GM10266 (cell line): ENCODE measurements around the gene MRPS34.

ENCODE experiments used
- DNase-seq: peaks from one replicate; pipeline ENCODE4 v3.0.0; 2012; ENCODE audit errors: extremely low spot score
- CTCF ChIP-seq: IDR thresholded peaks from 2 replicates; pipeline ENCODE4 v1.5.1; 2012; ENCODE audit warnings: mild to moderate bottlenecking, low read depth; ENCODE audit not compliant: control insufficient read depth, insufficient read depth; ENCODE audit errors: missing control alignments

MRPS34 gene

DNA sequence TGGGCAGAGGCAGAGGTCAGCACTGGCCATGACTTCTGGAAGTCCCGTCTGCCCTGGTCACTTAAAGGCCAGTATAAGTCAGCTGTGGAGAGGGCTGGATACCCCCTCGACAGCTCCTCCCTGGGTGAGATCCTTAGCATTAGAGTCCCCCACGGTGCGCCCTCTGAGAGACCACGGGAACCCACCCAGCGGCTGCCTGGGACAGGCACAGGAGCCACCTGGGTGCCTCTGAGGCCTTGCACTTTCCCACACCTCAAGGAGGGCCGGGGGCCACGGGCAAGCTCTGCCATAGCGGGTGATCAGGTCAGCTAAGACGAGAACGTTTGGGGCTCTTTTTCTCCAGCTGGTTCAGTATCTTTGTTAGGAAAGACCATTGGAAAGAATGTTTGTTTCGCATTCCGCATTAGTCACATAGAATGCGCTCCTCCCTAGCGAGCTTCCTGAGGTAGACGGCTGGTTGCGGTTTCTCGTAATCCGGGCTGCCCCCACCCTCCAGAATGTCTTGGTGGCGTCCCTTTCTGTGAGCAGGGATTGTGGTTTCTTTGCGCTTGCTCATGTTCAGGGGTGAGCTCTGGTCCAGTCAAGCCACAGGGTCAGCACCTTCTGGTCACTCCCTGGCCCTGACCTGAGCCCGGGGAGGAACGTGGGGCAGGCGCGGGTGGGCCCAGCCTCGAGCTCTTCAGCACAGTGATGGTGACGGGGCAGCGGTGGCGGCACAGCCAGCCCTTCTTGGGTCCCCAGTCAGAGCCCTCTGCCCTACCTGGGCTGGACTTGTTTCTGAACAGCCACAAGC is 26.8 kb downstream of the MRPS34 start:
- no peak for DNase-seq
- TF ChIP-seq CTCF, result no peak

DNA sequence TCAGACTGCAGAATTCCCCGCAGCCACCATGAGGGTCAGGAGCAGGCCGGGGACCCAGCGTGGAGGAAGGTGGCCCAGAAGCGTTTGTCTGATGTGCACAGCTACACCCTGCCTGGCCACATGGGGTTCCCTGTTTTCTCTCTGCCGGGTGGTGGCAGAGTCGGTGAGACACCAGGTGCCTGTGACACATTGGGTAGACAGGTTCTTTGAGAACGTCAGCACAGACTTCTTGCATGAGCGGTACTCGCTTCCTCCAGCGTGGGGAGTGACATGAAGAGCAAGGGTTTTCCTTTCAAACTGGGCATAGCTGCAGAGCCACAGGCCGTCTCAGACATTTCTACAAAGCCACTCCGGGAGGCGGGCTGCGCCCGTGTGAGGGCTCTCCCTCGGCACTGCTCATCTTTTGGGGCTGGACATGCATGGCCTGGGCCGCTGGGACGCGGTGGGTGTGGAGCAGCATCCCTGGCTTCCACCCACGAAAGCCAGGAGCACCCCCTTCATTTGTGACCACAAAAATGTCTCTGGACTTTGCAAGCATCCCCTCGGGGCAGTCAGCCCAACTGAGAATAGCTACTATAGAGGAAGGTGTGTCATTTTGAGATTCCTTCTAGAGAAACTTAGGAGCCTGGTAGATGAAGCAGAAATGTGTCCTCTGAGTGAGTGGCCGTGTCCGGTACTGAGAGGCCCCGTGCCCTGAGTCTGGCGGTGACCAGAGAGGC is 27.6 kb downstream of the MRPS34 start:
- DNase-seq, result no peak
- TF ChIP-seq CTCF, result no peak

GRCh38 chr16:1744338-1744840 is 28.5 kb downstream of the MRPS34 start:
- TF ChIP-seq CTCF, result no peak
- DNase-seq, result no peak

GRCh38 chr16:1743376-1744337 is 29.3 kb downstream of the MRPS34 start:
- TF ChIP-seq CTCF, result no peak
- no peak for DNase-seq

GRCh38 chr16:1741553-1742165 is 31.3 kb downstream of the MRPS34 start:
- TF ChIP-seq CTCF, result no peak
- no peak for DNase-seq

DNA sequence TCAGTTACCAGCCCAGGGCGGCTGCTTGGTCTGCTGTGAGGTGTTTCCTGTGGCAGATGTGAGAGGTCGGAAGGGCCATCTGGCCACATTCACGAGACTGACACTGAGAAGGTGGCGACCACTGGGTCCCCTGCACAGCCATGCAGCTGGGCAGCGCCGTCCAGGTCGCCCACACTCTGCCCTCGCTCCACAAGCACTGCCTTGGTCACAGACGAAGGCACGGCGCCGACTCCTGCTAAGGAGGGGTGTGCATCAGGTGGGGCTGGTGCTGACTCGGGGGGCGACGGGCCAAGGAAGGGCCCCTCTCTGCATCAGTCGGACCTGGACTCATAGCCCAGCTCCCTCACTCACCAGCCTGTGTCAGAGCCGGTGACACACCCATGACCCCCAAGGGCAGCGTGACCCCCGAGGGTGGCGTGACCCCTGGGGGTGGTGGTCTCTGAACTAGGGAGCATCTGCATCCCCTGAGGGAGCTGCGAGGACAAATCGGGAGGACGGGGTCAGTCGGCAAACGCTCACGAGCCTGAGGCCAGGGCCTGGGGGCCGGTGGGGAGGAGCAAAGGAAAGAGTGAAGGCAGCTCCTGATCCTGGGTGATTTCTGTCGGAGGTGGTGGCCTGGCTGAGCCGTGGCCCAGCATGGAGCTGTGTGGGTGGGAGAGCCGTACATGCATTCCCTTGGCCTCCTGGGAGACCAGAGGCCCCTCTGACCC is 32.0 kb downstream of the MRPS34 start:
- TF ChIP-seq CTCF, result no peak
- DNase-seq, result no peak
